Umbilical cord (tissue), 2 donors: Measurements from ENCODE around the gene DNAH2. TPM values are rescaled to one million over a fixed set of nuclear protein-coding genes. Genes with fewer than 3 reads are reported as not detected.

Source experiments
- DNase-seq: peaks from one replicate; pipeline ENCODE4 v3.0.0-alpha.2; 2015; ENCODE audit warnings: low spot score
- total RNA-seq: library from RNA; depleted of rRNA; stranded (reverse); fragments of >200 nt; gene quantifications from one replicate; pipeline ENCODE4 v1.2.3, GENCODE V29; 2014; ENCODE audit warnings: low replicate concordance; ENCODE audit not compliant: insufficient read depth

Gene DNAH2
- total RNA-seq, 1 donor from 2014 or later: not detected

- DNase-seq: no peak
Measured at GRCh38 chr17:7721612-7722011, 4.1 kb downstream of the DNAH2 start.

- DNase-seq: no peak
Measured at GRCh38 chr17:7727886-7728285, 10.3 kb downstream of the DNAH2 start.

- no peak for DNase-seq
Measured at GRCh38 chr17:7729816-7730215, 12.3 kb downstream of the DNAH2 start.

- DNase-seq: peak; percentile 29
Measured at GRCh38 chr17:7732981-7733539, 15.5 kb downstream of the DNAH2 start.

- DNase-seq: no peak
Measured at GRCh38 chr17:7737601-7738000, 20.1 kb downstream of the DNAH2 start.

- no peak for DNase-seq
Measured at GRCh38 chr17:7739746-7740145, 22.2 kb downstream of the DNAH2 start.

GRCh38 chr17:7740481-7741001 is 23.0 kb downstream of the DNAH2 start:
- no peak for DNase-seq

GRCh38 chr17:7742729-7743128 is 25.2 kb downstream of the DNAH2 start:
- no peak for DNase-seq

GRCh38 chr17:7744416-7744815 is 26.9 kb downstream of the DNAH2 start:
- DNase-seq: no peak

- peak; percentile 71 for DNase-seq
Measured at GRCh38 chr17:7745748-7746470, 28.4 kb downstream of the DNAH2 start.

- peak; percentile 96 for DNase-seq
Measured at GRCh38 chr17:7747635-7748071, 30.1 kb downstream of the DNAH2 start.

GRCh38 chr17:7748076-7748775 is 30.7 kb downstream of the DNAH2 start:
- no peak for DNase-seq

- peak; percentile 78 for DNase-seq
Measured at GRCh38 chr17:7750321-7750821, 32.8 kb downstream of the DNAH2 start.

GRCh38 chr17:7754656-7755055 is 37.1 kb downstream of the DNAH2 start:
- no peak for DNase-seq

- DNase-seq: no peak
Measured at GRCh38 chr17:7755095-7755890, 37.7 kb downstream of the DNAH2 start.

GRCh38 chr17:7756968-7757367 is 39.4 kb downstream of the DNAH2 start:
- no peak for DNase-seq

GRCh38 chr17:7763919-7764318 is 46.4 kb downstream of the DNAH2 start:
- DNase-seq: no peak

- DNase-seq: no peak
Measured at GRCh38 chr17:7767004-7767403, 49.5 kb downstream of the DNAH2 start.

- DNase-seq: no peak
Measured at GRCh38 chr17:7767405-7768021, 50.0 kb downstream of the DNAH2 start.

- DNase-seq: no peak
Measured at GRCh38 chr17:7769854-7770253, 52.3 kb downstream of the DNAH2 start.

GRCh38 chr17:7774055-7774521 is 56.5 kb downstream of the DNAH2 start:
- no peak for DNase-seq
